AG04449 (cell line): ENCODE data around the gene HIVEP2.

Experiments
- CTCF ChIA-PET: fragments of 350-600 bp; formaldehyde crosslinking; extraction: SDS; loops from one replicate; lab custom pipeline; 2021; ENCODE audit warnings: antibody characterized with exemption; lab: Yijun Ruan, JAX
- POLR2A ChIA-PET: fragments of 400-600, 350-600 bp; formaldehyde crosslinking; extraction: SDS; loops from one replicate; lab custom pipeline; 2020; ENCODE audit warnings: antibody characterized with exemption, inconsistent platforms; lab: Yijun Ruan, JAX
- DNase-seq: peaks from one replicate; pipeline ENCODE4 v3.0.0-alpha.2; 2010; ENCODE audit warnings: low read depth, low spot score
- H3K4me3 ChIP-seq: 2 replicates; pipeline ENCODE4 v1.5.1; 2011; ENCODE audit warnings: low read depth, mild to moderate bottlenecking, control low read depth, low read length
- TF ChIP-seq, protein P1 (sequence below): IDR thresholded peaks from one replicate; pipeline ENCODE4 v1.5.1; 2011; ENCODE audit warnings: mild to moderate bottlenecking, moderate library complexity, low read length, control low read depth, inconsistent platforms; ENCODE audit not compliant: insufficient read depth; ENCODE audit errors: missing control alignments

HIVEP2 gene

DNA sequence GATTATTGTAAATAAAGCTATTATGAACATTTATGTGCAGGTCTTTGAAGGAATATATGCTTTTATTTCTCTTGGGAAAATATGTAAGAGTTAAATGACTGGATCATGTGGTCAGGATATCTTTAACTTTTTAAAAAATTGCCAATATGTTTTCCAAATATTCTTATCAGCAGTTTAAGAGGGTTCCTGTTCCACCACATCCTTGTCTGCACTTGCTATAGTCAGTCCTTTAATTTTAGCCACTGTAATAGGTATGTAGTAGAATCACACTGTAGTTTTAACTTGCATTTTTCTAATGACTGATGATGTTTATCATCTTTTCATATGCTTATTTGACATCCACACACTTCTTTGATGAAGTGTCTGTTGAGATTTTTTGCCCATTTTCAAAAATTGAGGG is 23.6 kb upstream of the HIVEP2 start:
- TF ChIP-seq, protein P1, sequence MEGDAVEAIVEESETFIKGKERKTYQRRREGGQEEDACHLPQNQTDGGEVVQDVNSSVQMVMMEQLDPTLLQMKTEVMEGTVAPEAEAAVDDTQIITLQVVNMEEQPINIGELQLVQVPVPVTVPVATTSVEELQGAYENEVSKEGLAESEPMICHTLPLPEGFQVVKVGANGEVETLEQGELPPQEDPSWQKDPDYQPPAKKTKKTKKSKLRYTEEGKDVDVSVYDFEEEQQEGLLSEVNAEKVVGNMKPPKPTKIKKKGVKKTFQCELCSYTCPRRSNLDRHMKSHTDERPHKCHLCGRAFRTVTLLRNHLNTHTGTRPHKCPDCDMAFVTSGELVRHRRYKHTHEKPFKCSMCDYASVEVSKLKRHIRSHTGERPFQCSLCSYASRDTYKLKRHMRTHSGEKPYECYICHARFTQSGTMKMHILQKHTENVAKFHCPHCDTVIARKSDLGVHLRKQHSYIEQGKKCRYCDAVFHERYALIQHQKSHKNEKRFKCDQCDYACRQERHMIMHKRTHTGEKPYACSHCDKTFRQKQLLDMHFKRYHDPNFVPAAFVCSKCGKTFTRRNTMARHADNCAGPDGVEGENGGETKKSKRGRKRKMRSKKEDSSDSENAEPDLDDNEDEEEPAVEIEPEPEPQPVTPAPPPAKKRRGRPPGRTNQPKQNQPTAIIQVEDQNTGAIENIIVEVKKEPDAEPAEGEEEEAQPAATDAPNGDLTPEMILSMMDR: no peak
- ChIA-PET CTCF (no interaction called here), POLR2A (no interaction called here)
- no peak overlapping the region for H3K4me3 ChIP-seq
- no peak for DNase-seq

DNA sequence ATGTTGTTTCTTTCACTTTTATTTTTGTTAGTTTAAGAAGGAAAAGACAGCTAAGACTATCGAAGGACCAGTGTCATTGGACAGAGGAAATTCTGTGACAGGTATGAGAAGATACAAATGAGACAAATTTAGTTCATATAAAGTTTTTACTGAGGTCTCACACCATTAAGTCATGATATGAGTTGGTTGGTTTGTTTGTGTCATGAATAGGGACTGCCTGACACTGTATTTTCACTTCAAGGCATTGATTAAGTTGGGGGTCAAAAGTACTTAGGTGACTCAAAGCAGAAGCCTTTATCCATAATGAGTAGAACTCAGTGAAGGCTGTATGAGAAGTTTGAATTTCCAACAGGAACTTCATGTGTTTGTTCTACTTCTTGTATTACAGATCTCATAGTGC is 21.3 kb upstream of the HIVEP2 start:
- POLR2A ChIA-PET: no interaction called here
- TF ChIP-seq, protein P1: no peak
- H3K4me3 ChIP-seq: no peak overlapping the region
- CTCF ChIA-PET: interaction anchor here (1.1 kb wide), 1 partner anchor 13 kb away, joined by 4 read pairs; no protein-coding TSS in a partner anchor
- no peak for DNase-seq

DNA sequence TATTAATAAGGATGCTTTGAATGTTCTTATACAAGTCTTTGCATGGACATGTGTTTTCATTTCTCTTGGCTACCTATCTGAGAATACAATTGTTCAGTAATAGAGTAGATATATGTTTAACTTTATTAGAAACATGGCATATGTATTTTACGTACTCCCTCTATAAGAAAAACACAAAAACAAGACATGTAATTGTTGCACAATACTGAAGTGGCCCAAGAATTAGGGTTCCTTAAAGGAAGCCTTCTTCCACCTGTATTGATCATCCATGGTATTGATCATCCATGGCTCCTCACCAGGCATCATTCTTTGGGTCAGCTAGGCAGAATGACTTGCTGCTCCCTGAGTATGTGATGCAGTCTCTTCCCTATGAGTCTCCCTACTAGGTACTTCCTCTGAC is 20.2 kb upstream of the HIVEP2 start:
- no peak for DNase-seq
- POLR2A ChIA-PET: no interaction called here
- no peak overlapping the region for H3K4me3 ChIP-seq
- CTCF ChIA-PET: no interaction called here
- TF ChIP-seq, protein P1: no peak

DNA sequence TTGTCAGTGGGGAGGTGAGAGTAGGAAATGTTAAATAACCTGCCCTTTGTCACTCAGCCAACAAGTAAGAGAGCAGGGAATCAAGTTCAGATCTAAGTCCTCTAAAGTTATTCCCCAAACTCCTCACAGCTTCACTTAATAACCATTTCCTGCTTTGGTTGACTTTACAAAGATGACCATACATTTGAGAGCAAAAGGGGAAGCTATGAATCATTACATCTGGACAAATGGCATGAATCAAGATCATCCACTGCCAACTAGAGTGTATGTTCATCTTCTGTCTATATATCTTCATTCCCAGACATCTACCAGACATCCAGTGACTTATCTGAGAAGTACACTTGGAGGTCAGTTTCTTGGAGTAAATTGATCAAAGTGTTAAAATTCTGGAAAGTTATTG is 15.1 kb upstream of the HIVEP2 start:
- TF ChIP-seq, protein P1: no peak
- no peak overlapping the region for H3K4me3 ChIP-seq
- no peak for DNase-seq
- POLR2A ChIA-PET: interaction anchor here (0.5 kb wide), 1 partner anchor 15 kb away, joined by 3 read pairs; the partner anchor contains the start of gene HIVEP2
- CTCF ChIA-PET: interaction anchor here (1.2 kb wide), 1 partner anchor 315 kb away, joined by 3 read pairs; no protein-coding TSS in a partner anchor

DNA sequence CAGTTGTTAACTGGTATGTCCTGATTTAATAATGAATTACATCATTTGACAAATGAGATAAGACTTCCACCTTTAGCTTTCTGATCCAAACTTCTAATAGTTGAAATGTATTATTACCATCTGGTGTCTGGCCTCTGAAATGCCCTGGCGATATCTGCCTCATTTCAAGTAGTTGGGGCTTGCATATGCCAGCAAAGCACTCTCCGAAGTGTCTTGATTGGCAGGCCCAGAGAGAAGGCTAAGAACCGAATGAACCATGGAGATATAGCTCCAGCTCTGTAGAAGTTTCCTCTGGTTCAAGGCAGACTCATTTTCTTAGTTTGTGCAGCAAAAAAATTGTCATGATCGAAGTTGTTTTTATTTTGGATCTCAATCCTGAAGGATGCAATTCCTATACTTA is 13.4 kb upstream of the HIVEP2 start:
- ChIA-PET POLR2A (interaction anchor here (0.6 to 0.7 kb wide), 2 partner anchors 91 to 726 kb away, joined by 3 read pairs; no protein-coding TSS in a partner anchor), CTCF (no interaction called here)
- no peak overlapping the region for H3K4me3 ChIP-seq
- DNase-seq: no peak
- TF ChIP-seq, protein P1: no peak

DNA sequence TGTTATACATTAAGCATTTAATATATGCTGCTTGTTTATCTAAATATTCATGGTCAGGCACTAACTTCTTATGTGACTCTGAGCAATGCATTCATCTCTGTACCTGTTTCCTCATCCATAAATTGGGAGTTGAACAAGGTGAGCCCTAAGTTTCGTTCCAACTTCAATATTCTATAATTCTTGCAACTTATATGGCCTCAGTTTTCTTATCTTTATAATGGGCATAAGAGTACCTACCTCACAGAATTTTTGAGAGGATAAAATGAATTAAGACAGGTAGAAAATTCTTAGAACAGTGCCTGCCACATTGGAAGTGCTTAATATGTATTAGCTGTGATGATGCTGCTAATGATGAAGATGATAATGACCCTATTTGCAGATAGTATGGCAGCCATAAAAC is 11.8 kb upstream of the HIVEP2 start:
- CTCF ChIA-PET: interaction anchor here (1.0 kb wide), 1 partner anchor 264 kb away, joined by 3 read pairs; no protein-coding TSS in a partner anchor
- H3K4me3 ChIP-seq: no peak overlapping the region
- POLR2A ChIA-PET: no interaction called here
- no peak for DNase-seq
- TF ChIP-seq, protein P1: no peak
